Prostate gland (tissue), 2 donors: ENCODE results near the gene AMFR.

ENCODE experiments used
- CTCF ChIP-seq, 4 experiments: fragments of 200-600 bp in 2 of 4; fragments of 450-650 bp in 2 of 4; sonication (generic) in 2 of 4; IDR thresholded peaks; 1 replicate in 3 of 4; 2 replicates in 1 of 4; pipeline ENCODE4 v1.5.1; 2016 to 2019; ENCODE audit warnings: antibody characterized with exemption in 4 of 4, mild to moderate bottlenecking in 2 of 4, moderate library complexity in 2 of 4
- POLR2A ChIP-seq: fragments of 450-650 bp; IDR thresholded peaks from one replicate; pipeline ENCODE4 v1.6.1; 2016; ENCODE audit warnings: antibody characterized with exemption, mild to moderate bottlenecking
- POLR2AphosphoS5 ChIP-seq: sonication (generic); formaldehyde crosslinking; IDR thresholded peaks from one replicate; pipeline ENCODE4 v1.6.1; 2017; ENCODE audit warnings: antibody characterized with exemption

- TF ChIP-seq POLR2AphosphoS5 = no peak
- TF ChIP-seq CTCF (IDR thresholded peaks at IDR 0.05) = peak in 3 of 4 experiments; percentile 29 to 85 (median 55)
- peak; percentile 11 for TF ChIP-seq POLR2A
Observed at GRCh38 chr16:56425439-56425832, at the start of gene AMFR.
